HG03097 (cell line): Measurements from ENCODE around the gene COX4I1.

Experiments used
- ATAC-seq: cut with Tn5 transposase; IDR thresholded peaks from one replicate; pipeline ENCODE4 v1.9.1; 2021; ENCODE audit not compliant: unreplicated experiment, low FRiP score

COX4I1 gene

DNA sequence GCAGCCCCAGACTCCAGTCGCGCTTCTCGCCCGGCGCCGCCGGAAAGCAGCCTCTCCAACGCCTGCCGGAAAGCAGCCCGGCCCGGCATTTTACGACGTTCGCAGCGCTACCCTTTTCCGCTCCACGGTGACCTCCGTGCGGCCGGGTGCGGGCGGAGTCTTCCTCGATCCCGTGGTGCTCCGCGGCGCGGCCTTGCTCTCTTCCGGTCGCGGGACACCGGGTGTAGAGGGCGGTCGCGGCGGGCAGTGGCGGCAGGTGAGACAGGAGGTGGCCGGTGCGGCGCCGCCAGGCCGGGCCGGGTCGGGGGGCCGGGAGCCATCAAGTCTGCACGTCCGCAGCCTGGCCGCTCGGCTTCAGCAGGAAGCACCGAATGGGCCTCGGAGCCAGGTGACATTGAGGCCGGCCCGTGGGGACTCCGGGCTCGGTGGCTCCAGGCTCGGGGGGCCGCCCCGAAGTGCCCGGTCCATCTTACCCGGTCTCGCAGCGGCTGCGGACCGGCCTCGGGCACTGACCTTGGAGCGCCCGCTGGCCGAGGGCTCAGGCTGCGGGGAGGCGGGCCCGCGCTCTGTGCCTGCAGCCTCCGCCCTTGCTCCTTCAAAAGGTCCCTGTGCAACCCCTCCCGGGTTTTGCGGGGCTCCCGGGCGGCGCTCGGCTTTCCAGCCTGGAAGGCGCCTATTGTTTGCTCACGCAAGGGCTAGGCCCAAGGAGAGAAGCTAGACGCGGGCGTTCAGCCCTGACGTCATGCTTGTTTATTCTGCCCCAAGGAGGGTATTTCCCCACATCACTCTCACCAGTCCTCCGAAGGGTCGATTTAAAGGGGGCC, at the start of gene COX4I1, which contains the start of gene EMC8:
TSS of gene COX4I1 (plus strand) at position 199 of the 824 bp plus-strand sequence. CDS start 1,511 bp downstream, outside the sequence.
TSS of gene EMC8 (minus strand) at position 48 of the 824 bp plus-strand sequence. CDS start 249 bp downstream, outside the sequence.
- peak; percentile 78 for ATAC-seq

DNA sequence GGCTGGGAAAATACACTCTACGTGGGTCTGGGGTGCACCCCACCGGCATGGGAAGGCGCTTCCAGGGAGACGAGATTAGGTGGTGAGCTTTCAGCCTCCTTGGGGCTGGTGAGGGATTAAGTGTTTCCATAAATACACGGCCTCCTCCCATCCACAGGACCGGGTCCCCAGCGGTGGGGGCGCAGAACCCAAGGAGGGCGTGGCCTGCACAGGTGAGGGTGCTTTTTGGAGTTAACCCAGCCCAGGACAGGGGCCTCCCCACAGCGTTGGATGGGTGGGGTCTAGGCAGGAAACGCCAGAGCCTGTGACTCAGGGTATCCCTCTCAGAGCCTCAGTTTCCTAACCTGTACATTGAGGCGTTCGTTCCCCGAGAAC, 49.7 kb upstream of the COX4I1 start:
- no peak for ATAC-seq

DNA sequence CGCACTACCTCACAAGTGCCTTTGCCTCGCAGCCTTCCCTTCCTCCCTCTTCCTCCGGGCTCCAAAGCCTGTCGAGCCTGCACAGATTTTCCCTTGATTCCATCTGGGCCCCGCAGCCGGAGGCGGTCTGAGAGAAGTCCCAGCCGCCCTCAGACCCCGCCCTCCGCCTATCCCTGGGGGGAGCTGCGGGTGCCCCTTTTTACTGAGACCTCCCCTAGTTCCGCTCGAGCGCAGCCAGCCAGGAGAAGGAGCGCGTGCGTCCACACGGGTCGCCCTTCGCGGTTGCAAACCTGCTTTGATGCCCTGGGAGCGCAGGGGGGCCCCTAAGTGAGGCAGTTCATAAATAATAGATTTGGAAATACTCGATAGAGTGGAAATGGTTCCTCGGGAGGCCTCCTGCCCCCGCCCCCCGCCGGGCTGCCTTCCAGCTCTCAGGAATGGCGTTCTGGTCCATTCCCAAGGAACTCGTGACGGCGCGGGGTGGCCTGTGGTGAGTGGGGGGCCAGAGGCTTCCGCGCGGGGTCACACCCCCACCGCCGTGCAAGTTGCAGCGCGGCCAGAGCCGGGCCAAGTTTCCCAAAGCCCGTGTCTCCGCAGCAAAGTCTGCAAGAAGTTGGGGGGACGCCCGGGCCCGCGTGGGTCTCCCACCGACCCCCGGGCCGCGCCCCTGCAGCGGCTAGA, 49.2 kb upstream of the COX4I1 start:
- ATAC-seq: no peak

DNA sequence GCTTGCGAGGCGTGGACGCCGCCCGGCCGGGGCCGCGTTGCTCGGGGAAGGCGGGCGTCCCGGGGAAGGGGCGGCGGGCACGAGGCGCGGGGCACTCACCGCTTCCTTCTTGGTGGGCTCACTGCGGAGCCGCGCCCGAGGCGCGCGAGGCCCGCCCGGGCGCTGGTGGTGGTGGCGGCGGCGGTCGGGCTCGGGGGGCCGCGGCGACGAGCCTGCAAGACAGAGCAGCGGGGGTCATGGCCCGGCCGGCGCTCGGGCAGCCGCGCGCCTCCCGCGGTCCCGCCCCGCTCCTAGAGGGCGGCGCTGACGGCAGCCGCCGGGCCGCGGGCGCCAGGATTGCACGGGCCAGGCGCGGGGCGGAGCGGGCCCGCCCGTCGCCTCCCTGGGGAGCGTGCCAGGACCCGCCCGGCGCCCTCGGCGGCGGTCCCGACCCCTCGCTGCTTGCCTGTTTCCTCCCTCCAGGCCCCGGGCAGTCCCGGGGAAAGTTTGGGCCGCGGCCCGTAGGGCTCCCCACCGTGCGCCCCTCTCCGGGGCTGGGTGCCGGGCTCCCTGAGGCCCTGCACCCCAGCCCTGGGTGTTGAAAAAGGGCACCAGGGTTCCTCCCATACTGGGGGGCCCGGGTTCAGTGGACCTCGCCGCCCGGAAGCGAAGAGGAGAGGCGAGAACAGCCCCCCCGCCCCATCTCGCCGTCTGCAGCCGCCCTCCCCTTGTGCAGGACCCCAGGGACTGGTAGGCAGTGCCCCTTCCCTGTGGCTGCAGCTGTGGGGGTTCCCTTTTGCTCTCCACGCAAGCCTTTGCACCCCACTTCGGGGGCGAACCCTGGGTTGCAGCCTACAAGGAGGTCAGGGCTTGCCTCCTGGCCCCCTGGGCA, 48.4 kb upstream of the COX4I1 start, which contains the start of gene C16orf74:
TSS of gene C16orf74 (minus strand) at position 270 of the 871 bp plus-strand sequence. CDS start 15,879 bp downstream, outside the sequence.
- no peak for ATAC-seq

DNA sequence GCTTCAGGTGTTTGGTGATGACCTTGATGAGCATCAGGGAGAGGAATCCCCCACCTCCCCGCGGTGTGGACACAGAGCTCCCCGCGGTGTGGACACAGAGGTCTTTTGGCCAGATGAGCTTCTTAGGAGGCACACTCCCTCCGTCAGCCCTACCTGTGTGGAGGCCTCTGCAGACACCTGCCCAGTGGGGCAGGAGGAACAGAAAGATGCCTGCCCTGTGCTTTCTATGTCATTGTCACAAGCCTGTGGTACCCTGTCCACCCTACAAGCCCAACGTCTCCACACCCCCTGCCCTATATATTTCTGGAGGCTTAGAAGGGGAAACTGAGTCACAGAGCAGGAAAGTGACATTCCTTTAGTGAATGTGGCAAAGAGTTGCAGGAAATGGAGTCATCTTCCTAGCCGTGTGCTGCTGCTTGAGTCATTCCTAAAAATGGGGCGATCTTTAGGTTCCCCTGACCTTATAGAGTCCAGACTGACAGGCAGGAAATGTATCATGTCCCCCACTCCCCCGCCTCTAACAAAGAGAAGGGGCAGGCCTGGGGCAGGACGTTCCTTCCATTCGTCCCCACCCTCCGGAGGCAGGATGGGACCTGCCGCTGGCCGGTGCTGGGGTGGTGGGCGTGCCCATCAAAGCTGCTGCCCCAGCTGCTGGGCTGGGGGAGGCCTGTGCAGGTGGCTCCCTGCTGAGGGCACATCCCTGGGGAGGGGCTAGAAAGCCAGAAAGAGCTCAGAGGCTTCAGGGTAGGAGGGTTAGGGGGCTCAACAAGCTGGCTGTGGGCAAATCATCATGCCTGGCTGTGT, 47.6 kb upstream of the COX4I1 start:
- ATAC-seq: no peak

DNA sequence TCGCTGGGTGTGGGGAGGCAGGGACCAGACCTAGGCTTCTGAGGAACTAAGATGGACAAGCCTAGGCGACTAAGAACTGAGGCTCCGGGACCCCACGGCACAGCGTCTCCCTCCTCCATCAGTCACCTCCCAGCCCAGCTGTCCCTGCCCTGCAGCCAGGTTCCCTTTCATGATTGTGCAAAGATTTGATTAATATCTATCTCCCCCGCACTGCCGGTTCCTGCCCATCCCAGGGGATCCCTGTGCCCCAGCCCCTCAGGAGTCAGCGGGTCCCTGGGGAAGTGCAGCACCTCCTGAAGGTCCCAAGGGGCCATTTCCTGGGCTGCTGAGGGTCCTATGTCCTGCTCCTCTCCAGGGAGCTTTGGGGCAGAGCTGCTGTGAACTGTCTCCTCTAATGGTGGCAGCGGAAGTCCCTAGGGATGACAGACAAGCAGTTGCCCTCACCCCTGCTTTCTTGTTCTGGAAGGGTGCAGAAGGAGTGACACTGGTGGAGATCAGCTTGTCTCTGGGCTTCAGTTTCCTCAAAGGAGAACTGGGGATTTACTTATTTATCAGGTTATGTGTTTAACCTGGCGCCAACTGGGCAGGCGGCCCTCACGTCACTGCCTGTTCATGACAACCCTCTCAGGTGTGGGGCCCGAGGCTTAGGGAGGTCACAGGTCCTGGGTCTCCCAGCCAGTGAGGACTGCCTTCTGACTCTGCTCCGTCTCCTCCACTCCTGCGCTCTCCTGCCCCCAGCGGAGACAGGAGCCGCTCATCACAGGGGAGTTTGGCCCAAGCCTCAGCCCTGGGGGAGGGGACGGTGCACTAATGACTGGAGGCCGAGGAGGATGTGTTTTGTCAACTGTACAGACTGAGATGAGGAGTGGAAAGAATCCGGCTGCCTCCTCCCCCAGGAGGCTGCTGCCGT, 46.7 kb upstream of the COX4I1 start:
- no peak for ATAC-seq

DNA sequence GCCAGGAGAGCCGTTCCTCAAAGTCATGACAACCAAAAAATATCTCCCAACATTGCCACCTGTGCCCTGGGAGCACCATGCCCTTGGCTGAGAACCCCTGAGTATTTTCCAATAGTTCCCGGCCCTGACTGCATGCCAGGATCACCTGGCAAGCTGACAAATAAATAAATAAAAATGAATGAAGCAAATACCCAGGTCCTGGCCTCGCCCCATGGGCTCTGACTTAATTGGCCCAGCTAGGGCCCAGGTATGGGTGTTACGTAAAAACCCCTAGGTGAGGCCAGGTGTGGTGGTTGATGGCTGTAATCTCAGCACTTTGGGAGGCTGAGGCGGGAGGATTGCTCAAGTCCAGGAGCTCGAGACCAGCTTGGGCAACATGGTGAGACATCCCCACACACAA, 45.9 kb upstream of the COX4I1 start:
- ATAC-seq: no peak

DNA sequence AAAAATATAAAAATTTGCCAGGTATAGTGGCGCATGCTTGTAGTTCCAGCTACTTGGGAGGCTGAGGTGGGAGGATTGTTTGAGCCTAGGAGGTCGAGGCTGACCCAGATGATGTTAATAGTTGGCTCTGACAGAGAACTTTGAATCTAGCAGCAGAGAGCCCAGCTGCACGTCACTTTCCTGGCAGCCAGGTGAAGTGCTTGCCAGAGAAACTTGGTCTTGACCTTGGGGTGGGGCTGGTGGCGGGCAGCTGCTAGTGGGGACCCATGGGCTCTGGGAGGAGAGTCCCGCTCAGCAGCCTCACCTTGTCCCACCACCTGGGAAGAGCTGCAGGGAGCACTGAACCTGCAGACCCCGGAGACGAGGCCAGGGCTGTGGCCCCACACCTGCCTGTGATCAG, 45.5 kb upstream of the COX4I1 start:
- ATAC-seq: no peak

DNA sequence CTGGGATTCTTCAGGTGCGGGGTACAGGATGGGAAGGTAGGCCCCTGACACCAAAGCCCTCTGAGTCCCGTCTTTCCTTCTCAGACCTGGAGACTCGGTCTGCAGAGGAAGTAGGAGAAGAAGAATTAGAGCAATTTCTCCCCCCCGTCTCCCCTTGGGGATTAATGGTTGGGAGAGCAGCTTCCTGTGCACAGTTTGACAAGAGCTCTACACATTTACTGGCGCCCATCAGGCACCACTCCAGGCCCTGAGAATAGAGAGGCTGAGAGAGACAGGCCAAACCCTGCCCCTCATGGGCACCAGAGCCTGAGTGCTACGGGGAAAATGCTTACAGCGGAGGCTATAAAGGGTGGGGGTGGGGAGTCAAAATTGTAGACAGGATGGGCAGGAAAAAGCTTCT, 45.1 kb upstream of the COX4I1 start:
- no peak for ATAC-seq

DNA sequence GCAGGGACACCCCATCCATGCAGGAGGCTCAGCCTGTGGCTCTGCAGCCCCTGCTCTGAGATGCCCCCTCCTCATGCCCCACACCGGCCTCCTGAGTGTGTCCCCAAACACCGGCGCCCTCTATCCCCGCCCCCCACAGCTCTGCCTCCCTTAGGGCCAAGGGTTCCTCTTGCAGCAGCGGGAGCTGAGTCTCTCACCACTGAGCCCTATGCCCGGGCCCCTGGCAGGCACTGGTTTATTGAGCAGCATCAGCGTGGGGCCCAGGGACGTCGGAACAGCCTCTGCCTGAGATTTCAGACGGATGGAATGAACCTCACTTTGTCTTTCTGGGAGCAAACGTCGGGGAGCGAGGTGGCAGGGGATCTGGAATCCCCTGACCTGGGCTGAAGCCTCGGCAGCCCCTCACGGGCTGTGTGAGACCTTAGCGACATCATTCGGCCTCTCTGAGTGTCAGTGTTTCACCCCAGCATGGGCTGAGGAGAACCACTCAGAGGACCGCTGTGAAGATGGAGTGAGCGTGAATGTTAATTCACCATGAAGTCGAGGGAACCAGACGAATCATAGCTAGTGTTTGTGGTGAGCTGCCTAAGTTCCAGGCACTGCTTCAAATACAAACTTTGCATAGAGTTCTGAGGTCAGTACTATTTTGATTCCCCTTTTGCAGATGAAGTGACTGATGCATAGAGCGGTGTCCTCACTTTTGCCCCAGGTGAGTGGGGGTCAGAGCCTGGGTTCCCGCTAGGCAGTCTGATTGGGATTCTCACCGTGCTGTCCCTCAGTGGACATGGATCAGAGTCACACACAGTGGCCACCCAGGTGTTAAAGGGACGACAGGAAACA, 43.3 kb upstream of the COX4I1 start:
- ATAC-seq: no peak

DNA sequence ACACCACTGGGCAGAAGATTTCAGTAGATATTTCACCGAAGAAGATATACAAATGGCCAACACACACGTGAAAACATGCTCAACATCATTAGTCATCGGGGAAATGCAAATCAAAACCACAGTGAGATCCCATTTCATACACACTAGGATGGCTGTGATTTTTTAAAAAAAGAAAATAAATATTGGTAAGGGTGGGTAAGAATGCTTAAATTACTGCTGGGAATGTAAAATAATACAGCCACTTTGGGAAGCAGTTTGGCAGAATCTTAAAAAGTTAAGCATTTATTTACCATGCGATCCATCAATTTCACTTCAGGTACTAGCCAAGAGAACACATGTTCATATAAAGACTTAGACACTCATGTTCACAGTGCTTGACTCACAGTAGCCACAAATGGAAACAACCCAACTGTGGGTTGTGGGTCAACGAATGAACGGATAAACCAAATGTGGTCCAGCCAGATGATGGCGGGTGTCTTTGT, 42.1 kb upstream of the COX4I1 start:
- ATAC-seq: peak; percentile 35

DNA sequence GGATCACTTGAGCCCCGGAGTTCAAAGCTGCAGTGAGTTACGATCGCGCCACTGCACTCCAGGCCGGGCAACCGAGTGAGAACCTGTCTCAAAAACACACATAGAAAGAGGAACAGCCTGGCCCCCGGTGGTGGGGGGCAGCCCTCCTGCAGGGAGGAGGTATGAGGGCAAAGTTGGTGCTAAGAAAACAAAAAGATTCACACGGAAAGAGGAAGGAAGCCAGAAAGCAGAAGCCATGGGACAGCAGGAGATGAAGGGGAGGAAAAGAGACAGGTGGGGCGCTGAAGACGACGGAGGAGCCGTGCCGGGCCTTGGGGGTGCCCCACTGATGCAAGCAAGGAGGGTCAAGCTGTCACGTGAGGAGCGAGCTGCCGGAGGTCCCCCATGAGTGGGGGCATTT, 40.4 kb upstream of the COX4I1 start:
- no peak for ATAC-seq

DNA sequence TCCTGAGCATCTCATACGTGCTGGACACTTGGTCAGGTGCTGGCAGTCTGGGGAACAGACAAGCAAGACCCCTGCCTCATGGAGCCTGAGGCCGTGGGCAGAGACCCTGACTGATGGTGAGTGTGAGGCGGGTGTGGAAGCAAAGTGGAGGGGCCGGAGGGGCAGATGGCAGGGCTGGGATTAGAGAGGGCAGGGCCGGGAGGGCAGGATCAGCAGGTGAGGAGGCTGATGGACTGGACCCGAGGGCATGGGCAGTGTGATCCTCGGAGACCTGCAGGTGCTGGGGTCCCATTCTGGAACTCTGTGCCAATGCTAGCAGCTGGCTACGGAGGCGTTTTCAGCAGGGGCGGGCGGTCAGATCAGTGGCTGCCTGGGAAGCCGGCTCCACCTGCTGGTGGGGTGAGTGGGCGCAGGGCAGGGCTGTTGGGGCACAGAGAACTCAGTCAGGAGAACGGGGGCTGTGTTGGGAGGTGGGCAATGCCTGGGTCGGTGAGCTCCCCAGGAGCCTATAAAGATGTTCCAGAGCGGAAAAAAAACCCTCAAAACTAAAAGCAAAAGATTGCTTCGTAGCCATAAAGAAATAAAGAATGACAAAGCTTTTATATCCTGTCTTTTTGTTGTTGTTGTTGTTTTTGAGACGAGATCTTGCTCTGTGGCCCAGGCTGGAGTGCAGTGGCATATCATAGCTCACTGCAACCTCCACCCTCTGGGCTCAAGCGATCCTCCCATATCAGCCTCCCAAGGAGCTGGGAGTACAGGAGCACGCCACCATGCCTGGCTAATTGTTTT, 39.7 kb upstream of the COX4I1 start:
- no peak for ATAC-seq

DNA sequence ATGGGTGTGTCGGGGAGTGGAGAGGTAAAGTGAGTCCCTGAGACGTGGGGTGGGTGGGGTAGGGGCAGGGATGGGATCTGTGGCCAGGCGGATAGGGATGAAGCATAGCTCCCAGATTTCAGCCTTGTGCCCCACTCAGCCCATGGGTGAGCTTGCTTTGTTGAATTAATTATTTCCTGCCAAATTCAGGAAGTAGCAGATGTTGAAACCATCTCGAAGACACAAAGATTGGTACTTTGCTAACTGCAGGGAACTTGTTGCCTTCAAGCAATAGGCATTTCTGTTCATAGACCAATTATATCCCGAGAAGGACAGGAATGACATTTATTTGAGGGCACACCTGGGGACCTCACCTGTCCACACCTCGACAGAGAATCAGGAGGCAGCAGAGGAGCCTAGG, 37.6 kb upstream of the COX4I1 start:
- ATAC-seq: no peak

DNA sequence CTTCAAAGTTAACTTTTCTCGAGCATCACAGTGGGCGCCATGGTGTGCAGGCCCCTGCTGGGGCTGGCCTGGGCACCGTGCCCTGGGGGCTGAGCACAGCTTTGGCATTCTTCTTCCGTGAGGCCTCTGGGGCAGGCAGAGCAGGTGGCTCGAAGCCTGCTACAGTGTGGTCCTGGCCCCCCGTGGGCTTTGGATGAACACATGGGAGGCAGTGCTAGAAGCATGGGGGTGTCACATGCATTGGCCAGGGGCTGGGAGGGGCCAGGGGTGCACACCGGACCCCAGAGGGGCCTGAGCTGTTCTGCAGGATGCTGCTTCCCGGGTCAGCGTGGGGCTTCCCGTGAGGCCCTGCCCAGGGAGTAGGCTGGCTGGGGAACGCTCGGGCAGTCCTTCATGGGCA, 36.5 kb upstream of the COX4I1 start:
- ATAC-seq: no peak

DNA sequence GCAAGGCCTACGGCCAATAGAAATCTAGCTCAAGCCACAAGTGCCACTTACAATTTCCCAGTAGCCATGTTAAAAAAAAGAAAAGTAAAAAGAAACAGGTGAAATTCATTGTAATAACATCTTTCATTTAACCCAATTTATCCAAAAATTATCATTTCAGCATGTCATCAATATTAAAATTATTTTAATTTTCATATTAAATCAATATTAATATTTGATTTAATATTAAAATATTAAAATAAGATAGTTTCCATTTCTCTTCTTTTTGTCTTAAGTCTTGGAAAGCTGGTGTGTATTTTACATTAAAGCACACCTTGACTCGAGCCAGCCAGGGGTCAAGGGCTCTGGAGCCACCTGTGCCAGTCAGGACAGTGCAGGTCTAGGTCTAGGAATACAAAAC, 35.9 kb upstream of the COX4I1 start:
- ATAC-seq: no peak

DNA sequence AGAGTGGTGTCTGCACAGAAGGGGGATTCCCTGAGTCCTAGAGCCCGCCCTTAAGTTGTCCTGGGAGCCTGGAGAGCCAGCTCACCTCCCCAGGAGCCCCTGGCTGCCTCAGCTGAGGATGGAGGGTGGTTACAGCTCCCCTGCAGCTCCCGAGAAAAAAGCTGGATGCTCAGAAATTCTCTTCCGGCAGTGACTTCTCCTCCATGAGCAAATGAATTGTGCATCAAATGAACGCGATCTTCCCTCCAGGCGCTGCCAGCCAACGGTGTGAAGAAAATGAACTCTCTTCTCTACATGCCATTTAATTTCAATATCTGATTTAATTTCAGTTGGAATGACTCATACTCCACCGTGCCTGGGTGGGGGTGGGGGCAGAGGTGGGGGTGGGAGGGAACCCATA, 34.3 kb upstream of the COX4I1 start:
- ATAC-seq: no peak
